DOHH2 (cell line): ENCODE data around the gene ZSWIM6.

ENCODE experiments used
- CTCF ChIP-seq: fragments of 200-600 bp; sonication (generic); IDR thresholded peaks from one replicate; pipeline ENCODE4 v1.5.1; 2014; ENCODE audit warnings: antibody characterized with exemption, mild to moderate bottlenecking, low read depth, low read length; ENCODE audit not compliant: poor library complexity, severe bottlenecking
- EZH2phosphoT487 ChIP-seq: fragments of 200-600 bp; sonication (generic); IDR thresholded peaks from 2 replicates; pipeline ENCODE4 v1.6.1; 2017; ENCODE audit warnings: borderline replicate concordance, mild to moderate bottlenecking, antibody characterized with exemption, low read length, moderate library complexity, mixed read lengths

- TF ChIP-seq CTCF = no peak
- TF ChIP-seq EZH2phosphoT487 = no peak
Measured at GRCh38 chr5:61307611-61308010, 24.4 kb upstream of the ZSWIM6 start.
